Endodermal cell (in vitro differentiated cells): ENCODE results near the gene CHL1. TPM values are rescaled to one million over a fixed set of nuclear protein-coding genes. Genes with fewer than 3 reads are reported as not detected.

ENCODE experiments used
- DNase-seq: peaks from one replicate; pipeline ENCODE4 v3.0.0-alpha.2; 2017
- H3K27ac ChIP-seq: 2 replicates; pipeline ENCODE4 v1.5.1; 2013; ENCODE audit warnings: mild to moderate bottlenecking, low read depth, low read length, moderate library complexity
- H3K27me3 ChIP-seq: 2 replicates; pipeline ENCODE4 v1.6.1; 2013; ENCODE audit warnings: mild to moderate bottlenecking, low read length, moderate library complexity; ENCODE audit not compliant: insufficient read depth, control insufficient read depth, poor library complexity, severe bottlenecking
- H3K36me3 ChIP-seq: 2 replicates; pipeline ENCODE4 v1.7.0; 2013; ENCODE audit warnings: mild to moderate bottlenecking, low read length, moderate library complexity; ENCODE audit not compliant: control insufficient read depth, insufficient read depth
- H3K4me1 ChIP-seq: one replicate; pipeline ENCODE4 v1.7.0; 2013; ENCODE audit warnings: low read length; ENCODE audit not compliant: control insufficient read depth, insufficient read depth
- H3K4me3 ChIP-seq: 2 replicates; pipeline ENCODE4 v1.5.1; 2013; ENCODE audit warnings: mild to moderate bottlenecking, low read length, moderate library complexity
- H3K9ac ChIP-seq: 2 replicates; pipeline ENCODE4 v1.6.1; 2013; ENCODE audit warnings: mild to moderate bottlenecking, low read length, moderate library complexity; ENCODE audit not compliant: poor library complexity, severe bottlenecking; ENCODE audit errors: extremely low read depth
- H3K9me3 ChIP-seq: 2 replicates; pipeline ENCODE4 v1.6.1; 2013; ENCODE audit warnings: mild to moderate bottlenecking, low read length, moderate library complexity; ENCODE audit not compliant: control insufficient read depth
- H3K27ac Mint-ChIP-seq: 2 replicates; pipeline ENCODE4 v1.8.0; 2020; ENCODE audit warnings: mixed read lengths
- H3K27me3 Mint-ChIP-seq: 2 replicates; pipeline ENCODE4 v1.8.0; 2021; ENCODE audit warnings: mild to moderate bottlenecking, mixed read lengths; ENCODE audit not compliant: insufficient read depth
- H3K36me3 Mint-ChIP-seq: 2 replicates; pipeline ENCODE4 v1.8.0; 2020; ENCODE audit warnings: low read depth, mixed read lengths
- H3K4me1 Mint-ChIP-seq: 2 replicates; pipeline ENCODE4 v1.8.0; 2020; ENCODE audit warnings: mixed read lengths
- H3K4me3 Mint-ChIP-seq: 2 replicates; pipeline ENCODE4 v1.8.0; 2020; ENCODE audit warnings: mild to moderate bottlenecking, moderate library complexity, mixed read lengths
- H3K9me3 Mint-ChIP-seq: 2 replicates; pipeline ENCODE4 v1.8.0; 2020; ENCODE audit warnings: mild to moderate bottlenecking, mixed read lengths
- CTCF ChIP-seq: fragments of 200-600 bp; sonication (generic); conservative IDR thresholded peaks from 2 replicates; pipeline ENCODE4 v1.5.0; 2021; ENCODE audit warnings: antibody characterized with exemption, mild to moderate bottlenecking
- WGBS, 2 experiments: methylation state at CpG; one replicate each; pipeline versions ENCODE4 v1.1.5 to v1.1.7; 2013; ENCODE audit warnings: missing lambda C conversion rate in 2 of 2, mixed read lengths in 1 of 2; ENCODE audit not compliant: insufficient coverage in 1 of 2, insufficient read length in 1 of 2; 5-methylcytosine and 5-hydroxymethylcytosine counted together
- total RNA-seq, 2 donors: library from RNA; stranded (reverse); fragmentation: NEBNext Ultra II Directional in 1 of 2; extraction: Animal tissue kit (Norgen Biotek cat#: 25700) in 1 of 2; gene quantifications; 2 replicates in 1 of 2; 3 replicates in 1 of 2; pipeline ENCODE4 v1.2.1, GENCODE V29; 2021

Gene CHL1
- total RNA-seq, 2 donors from 2014 or later: 2.2 to 2.8 TPM

DNA sequence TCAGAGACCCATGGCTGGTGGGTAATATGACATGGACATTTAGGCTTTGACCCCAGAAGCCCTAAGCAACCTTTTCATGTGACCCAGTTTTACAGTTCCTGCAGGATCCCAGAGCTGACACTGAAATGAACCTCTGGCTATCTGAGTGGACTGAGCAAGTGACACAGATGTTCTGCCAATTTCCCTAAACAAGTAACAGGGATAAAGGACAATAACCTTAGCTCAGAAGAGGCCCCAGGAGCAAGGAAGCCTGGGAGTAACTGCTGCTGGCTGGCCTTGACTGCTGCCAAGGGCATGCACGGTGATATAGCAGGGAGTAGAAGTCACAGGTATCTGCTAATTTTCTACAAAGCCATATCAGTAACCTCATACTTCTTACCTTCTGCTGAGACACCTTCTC lies 177.9 kb downstream of the CHL1 start:
- H3K9me3 ChIP-seq: peaks cover 77% of the 10 kb centered on the region
- 38% methylated on average over 1 of the region's 1 CpG; no CpG with 5 or more reads in 1 of the 2 experiments for WGBS, 2 experiments
- H3K36me3 ChIP-seq: no peaks in the 10 kb centered on the region
- Mint-ChIP-seq H3K27me3 (peaks cover 41% of the 10 kb centered on the region), H3K36me3 (no peaks in the 10 kb centered on the region), H3K4me1 (peaks cover 15% of the 10 kb centered on the region), H3K9me3 (peaks cover 6% of the 10 kb centered on the region), H3K27ac (no peak overlapping the region), H3K4me3 (no peak overlapping the region)
- no peaks in the 10 kb centered on the region for H3K4me1 ChIP-seq
- H3K27ac ChIP-seq: no peak overlapping the region
- TF ChIP-seq CTCF: no peak
- no peak for DNase-seq
- H3K4me3 ChIP-seq: no peak overlapping the region
- no peaks in the 10 kb centered on the region for H3K27me3 ChIP-seq
- H3K9ac ChIP-seq: no peak overlapping the region

- Mint-ChIP-seq H3K36me3 (no peaks in the 10 kb centered on the region), H3K27ac (no peak overlapping the region), H3K4me1 (peaks cover 34% of the 10 kb centered on the region), H3K4me3 (no peak overlapping the region), H3K9me3 (no peaks in the 10 kb centered on the region), H3K27me3 (peaks cover 34% of the 10 kb centered on the region)
- TF ChIP-seq CTCF: peak; percentile 76
- peaks cover 89% of the 10 kb centered on the region for H3K9me3 ChIP-seq
- peak; percentile 53 for DNase-seq
- WGBS, 2 experiments: 71 to 90% methylated on average over 2 to 3 of the region's 3 CpGs
- H3K27me3 ChIP-seq: no peaks in the 10 kb centered on the region
- H3K36me3 ChIP-seq: no peaks in the 10 kb centered on the region
- H3K4me1 ChIP-seq: no peaks in the 10 kb centered on the region
- no peak overlapping the region for H3K27ac ChIP-seq
- H3K9ac ChIP-seq: no peak overlapping the region
- H3K4me3 ChIP-seq: no peak overlapping the region
These were observed 180.6 kb downstream of the CHL1 start for GRCh38 chr3:377158-377561.

DNA sequence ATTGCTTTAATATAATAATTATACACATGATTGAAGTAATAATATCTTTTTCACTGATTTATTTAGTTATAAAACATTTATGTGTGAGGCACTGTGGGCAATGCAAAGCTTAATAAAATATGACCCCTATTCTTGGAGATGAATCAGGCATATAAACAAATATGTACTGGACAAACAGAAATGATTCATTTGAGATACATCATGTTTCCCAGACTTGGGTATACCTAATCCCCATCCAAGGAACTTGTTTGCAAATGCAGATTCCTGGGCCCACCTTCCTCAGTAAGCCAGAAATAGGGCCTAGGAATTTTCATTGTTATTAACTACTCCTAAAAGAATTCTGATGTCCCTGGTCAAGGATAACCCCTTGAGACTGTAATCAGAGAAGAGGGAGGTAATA lies 184.2 kb downstream of the CHL1 start:
- peaks cover 15% of the 10 kb centered on the region for H3K27me3 Mint-ChIP-seq
- Histone ChIP-seq H3K9me3 (peaks cover 82% of the 10 kb centered on the region), H3K4me3 (no peak overlapping the region), H3K4me1 (no peaks in the 10 kb centered on the region), H3K36me3 (no peaks in the 10 kb centered on the region), H3K27ac (no peak overlapping the region), H3K27me3 (no peaks in the 10 kb centered on the region), H3K9ac (no peak overlapping the region)
- no peaks in the 10 kb centered on the region for H3K36me3 Mint-ChIP-seq
- no peak overlapping the region for H3K27ac Mint-ChIP-seq
- no peak overlapping the region for H3K4me3 Mint-ChIP-seq
- TF ChIP-seq CTCF: no peak
- peaks cover 38% of the 10 kb centered on the region for H3K4me1 Mint-ChIP-seq
- DNase-seq: no peak
- H3K9me3 Mint-ChIP-seq: no peaks in the 10 kb centered on the region
